Aorta (tissue), 5 donors: Measurements from ENCODE around the gene SERPINA9. TPM values are rescaled to one million over a fixed set of nuclear protein-coding genes. Genes with fewer than 3 reads are reported as not detected.

ENCODE experiments used
- ATAC-seq: fragments of 200-7000 bp; cut with Tn5 transposase; one replicate; pipeline ENCODE4 v1.9.1; 2022; ENCODE audit warnings: moderate library complexity; ENCODE audit not compliant: low FRiP score
- DNase-seq, 2 donors: peaks; one replicate each; pipeline ENCODE4 v3.0.0-alpha.2; 2020
- H3K27ac ChIP-seq, 2 donors: one replicate each; pipeline ENCODE4 v1.5.1; 2013; ENCODE audit warnings: low read length in 2 of 2, mild to moderate bottlenecking in 2 of 2, moderate library complexity in 2 of 2, control low read depth in 1 of 2, inconsistent platforms in 1 of 2, low read depth in 1 of 2
- H3K27me3 ChIP-seq, 2 donors: one replicate each; pipeline ENCODE4 v1.6.1; 2013; ENCODE audit warnings: control low read depth in 1 of 2, low read length in 1 of 2, mild to moderate bottlenecking in 1 of 2, moderate library complexity in 1 of 2; ENCODE audit not compliant: insufficient read depth in 2 of 2, control insufficient read depth in 1 of 2
- H3K36me3 ChIP-seq, 2 donors: one replicate each; pipeline ENCODE4 v1.6.1; 2013; ENCODE audit warnings: control low read depth in 1 of 2, low read length in 1 of 2, mild to moderate bottlenecking in 1 of 2; ENCODE audit not compliant: insufficient read depth in 2 of 2, control insufficient read depth in 1 of 2
- H3K4me1 ChIP-seq, 2 donors: one replicate each; pipeline ENCODE4 v1.6.1; 2013; ENCODE audit warnings: low read length in 2 of 2, control low read depth in 1 of 2, mild to moderate bottlenecking in 1 of 2, moderate library complexity in 1 of 2; ENCODE audit not compliant: insufficient read depth in 2 of 2, control insufficient read depth in 1 of 2
- H3K4me3 ChIP-seq, 2 donors: one replicate each; pipeline ENCODE4 v1.5.1; 2013; ENCODE audit warnings: low read length in 2 of 2, control low read depth in 1 of 2, mild to moderate bottlenecking in 1 of 2
- H3K9me3 ChIP-seq: one replicate; pipeline ENCODE4 v1.6.1; 2013; ENCODE audit warnings: mild to moderate bottlenecking, low read length; ENCODE audit not compliant: control insufficient read depth
- WGBS, 2 donors: extraction: QIAGEN DNeasy Blood & Tissue Kit; methylation state at CpG; one replicate each; pipeline ENCODE4 v1.1.7; 2013; 5-methylcytosine and 5-hydroxymethylcytosine counted together
- intact Hi-C, 2 donors: fragments of 100-400 bp; cut with DNase I; formaldehyde crosslinking; loops; one replicate each; pipeline versions ENCODE4 v1.14.2 to v1.15.0; 2022
- polyA plus RNA-seq, 2 donors: library from polyadenylated mRNA; stranded (reverse); fragments of 200-250 nt; gene quantifications; one replicate each; pipeline ENCODE4 v1.2.3, GENCODE V29; 2013
- total RNA-seq, 2 donors: library from RNA; stranded (reverse); fragmentation: NEBNext Ultra II Directional; extraction: Animal tissue kit (Norgen Biotek cat#: 25700); gene quantifications; one replicate each; pipeline ENCODE4 v1.2.1, GENCODE V29; 2021
- donor health status: healthy with polysubstance abuse.
- donor health status: Bipolar disorder and iron deficiency.
- donor health status: DM: no; HTN: no; CAD: no.
- donor health status: DM: no; HTN: no; CAD: no.
- donor health status: DM: yes; HTN: yes; CAD: no.

SERPINA9 gene
- total and polyA plus RNA-seq, 4 donors: not detected

GRCh38 chr14:94461526-94462218 is 14.3 kb downstream of the SERPINA9 start:
- Histone ChIP-seq H3K4me1 (no peaks in the 10 kb centered on the region), H3K36me3 (no peaks in the 10 kb centered on the region), H3K4me3 (no peak overlapping the region), H3K27me3 (no peaks in the 10 kb centered on the region), H3K9me3 (peaks cover 6% of the 10 kb centered on the region), H3K27ac (no peak overlapping the region)
- intact Hi-C loops: no loop called here
- ATAC-seq: no peak
- 77 to 80% methylated on average over 19 of the region's 19 CpGs for WGBS, 2 donors
- no peak for DNase-seq

- Histone ChIP-seq H3K27ac (no peak overlapping the region), H3K4me3 (no peak overlapping the region), H3K36me3 (no peaks in the 10 kb centered on the region), H3K27me3 (no peaks in the 10 kb centered on the region), H3K4me1 (no peaks in the 10 kb centered on the region), H3K9me3 (peaks cover 6% of the 10 kb centered on the region)
- DNase-seq: no peak
- no peak for ATAC-seq
- WGBS, 2 donors: 72 to 74% methylated on average over 8 of the region's 8 CpGs
- intact Hi-C loops: no loop called here
Observed at GRCh38 chr14:94460631-94461416, 15.2 kb downstream of the SERPINA9 start.

- no peaks in the 10 kb centered on the region for H3K36me3 ChIP-seq
- 46% methylated on average over 2 of the region's 2 CpGs for WGBS, 2 donors
- H3K4me3 ChIP-seq: no peak overlapping the region
- no peak overlapping the region for H3K27ac ChIP-seq
- intact Hi-C loops: no loop called here
- H3K4me1 ChIP-seq: no peaks in the 10 kb centered on the region
- ATAC-seq (no peak), DNase-seq (no peak)
- H3K9me3 ChIP-seq: no peaks in the 10 kb centered on the region
- H3K27me3 ChIP-seq: no peaks in the 10 kb centered on the region
Observed at GRCh38 chr14:94458558-94459205, 17.3 kb downstream of the SERPINA9 start.

GRCh38 chr14:94458096-94458495 is 17.9 kb downstream of the SERPINA9 start:
- intact Hi-C loops: no loop called here
- no peaks in the 10 kb centered on the region for H3K27me3 ChIP-seq
- no peaks in the 10 kb centered on the region for H3K36me3 ChIP-seq
- no peaks in the 10 kb centered on the region for H3K4me1 ChIP-seq
- no peak overlapping the region for H3K4me3 ChIP-seq
- no peak overlapping the region for H3K27ac ChIP-seq
- DNase-seq: no peak
- ATAC-seq: no peak
- WGBS, 2 donors: 76 to 85% methylated on average over 1 of the region's 1 CpG
- no peaks in the 10 kb centered on the region for H3K9me3 ChIP-seq

GRCh38 chr14:94455928-94456327 is 20.1 kb downstream of the SERPINA9 start:
- DNase-seq: no peak
- ATAC-seq: no peak
- no peak overlapping the region for H3K27ac ChIP-seq
- intact Hi-C loops: no loop called here
- H3K9me3 ChIP-seq: no peaks in the 10 kb centered on the region
- H3K27me3 ChIP-seq: no peaks in the 10 kb centered on the region
- no peaks in the 10 kb centered on the region for H3K36me3 ChIP-seq
- H3K4me1 ChIP-seq: no peaks in the 10 kb centered on the region
- H3K4me3 ChIP-seq: no peak overlapping the region
- 0% methylated on average over 1 of the region's 1 CpG for WGBS, 2 donors

GRCh38 chr14:94451826-94452225 is 24.2 kb downstream of the SERPINA9 start:
- no peak overlapping the region for H3K4me3 ChIP-seq
- ATAC-seq: no peak
- no peaks in the 10 kb centered on the region for H3K27me3 ChIP-seq
- no peaks in the 10 kb centered on the region for H3K4me1 ChIP-seq
- H3K27ac ChIP-seq: no peak overlapping the region
- intact Hi-C loops: no loop called here
- DNase-seq: no peak
- H3K9me3 ChIP-seq: no peaks in the 10 kb centered on the region
- no peaks in the 10 kb centered on the region for H3K36me3 ChIP-seq
- WGBS, 2 donors: 44 to 55% methylated on average over 3 of the region's 3 CpGs

GRCh38 chr14:94451091-94451771 is 24.8 kb downstream of the SERPINA9 start:
- Histone ChIP-seq H3K9me3 (no peaks in the 10 kb centered on the region), H3K27ac (no peak overlapping the region), H3K4me1 (no peaks in the 10 kb centered on the region), H3K4me3 (no peak overlapping the region), H3K36me3 (no peaks in the 10 kb centered on the region), H3K27me3 (no peaks in the 10 kb centered on the region)
- intact Hi-C loops: no loop called here
- ATAC-seq (no peak), DNase-seq (no peak)
- 18 to 22% methylated on average over 8 of the region's 8 CpGs for WGBS, 2 donors

- no peaks in the 10 kb centered on the region for H3K4me1 ChIP-seq
- ATAC-seq (no peak), DNase-seq (no peak)
- intact Hi-C loops: no loop called here
- no peak overlapping the region for H3K4me3 ChIP-seq
- no peak overlapping the region for H3K27ac ChIP-seq
- no peaks in the 10 kb centered on the region for H3K27me3 ChIP-seq
- no peaks in the 10 kb centered on the region for H3K9me3 ChIP-seq
- 62% methylated on average over 3 of the region's 3 CpGs for WGBS, 2 donors
- H3K36me3 ChIP-seq: no peaks in the 10 kb centered on the region
Observed at GRCh38 chr14:94450722-94451090, 25.3 kb downstream of the SERPINA9 start.
